ENCODE data around the gene CDK6. TPM values are rescaled to one million over a fixed set of nuclear protein-coding genes. Genes with fewer than 3 reads are reported as not detected.

Gene CDK6
- total RNA-seq, 1 experiment from 2014 or later: 41.4 TPM

DNA sequence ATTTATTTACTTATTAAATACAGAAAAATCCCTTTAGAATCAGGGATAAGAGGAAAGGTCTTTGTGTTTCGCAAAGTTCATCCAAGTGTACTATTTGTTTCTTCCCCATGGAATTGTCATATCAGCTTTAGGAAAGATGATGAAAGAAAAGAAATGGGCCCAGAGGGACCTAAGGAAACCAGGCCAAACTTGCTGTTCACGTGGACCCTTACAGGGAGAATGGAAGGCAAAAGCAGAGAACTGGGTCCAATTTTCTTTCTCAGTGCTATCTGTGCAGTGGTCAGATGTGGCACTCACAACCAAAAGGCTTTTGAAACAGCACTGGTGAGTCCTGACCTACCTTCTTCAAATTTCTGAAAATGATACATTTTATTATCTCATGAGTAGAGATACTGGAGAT lies 192.6 kb downstream of the CDK6 start:
- Histone ChIP-seq H3K4me2 (ENCODE audit: low read length) (no peak overlapping the region), H3K4me1 (ENCODE audit: control insufficient read depth in 1 of 2, insufficient read depth in 2 of 2, low read length in 2 of 2) (peaks cover 9 to 39% of the 10 kb centered on the region in 2 experiments; a peak in 3 of 4 replicates), H3K9me2 (ENCODE audit: insufficient read depth) (no peaks in the 10 kb centered on the region), H4K20me1 (ENCODE audit: insufficient read depth) (no peaks in the 10 kb centered on the region), H3K9ac (ENCODE audit: low read length) (no peak overlapping the region), H3K9me3 (ENCODE audit: control insufficient read depth in 1 of 2, insufficient read depth in 1 of 2, low read depth in 1 of 2, low read length in 2 of 2) (no peaks in the 10 kb centered on the region), H3K27me3 (ENCODE audit: insufficient read depth, low read length) (no peaks in the 10 kb centered on the region), H3K4me3 (replicated peaks in 1 of 2; ENCODE audit: low read depth in 1 of 2, low read length in 2 of 2) (no peak overlapping the region), H2AFZ (ENCODE audit: low read depth, low read length, poor library complexity, severe bottlenecking) (no peak overlapping the region), H3K27ac (ENCODE audit: low read depth, low read length) (no peak overlapping the region), H3K79me2 (ENCODE audit: insufficient read depth, low read length) (no peaks in the 10 kb centered on the region), H3K36me3 (ENCODE audit: control insufficient read depth in 1 of 2, insufficient read depth in 2 of 2, low read length in 2 of 2) (no peaks in the 10 kb centered on the region)
- ATAC-seq (no peak), DNase-seq (ENCODE audit: low read depth, low spot score) (no peak)
- ChIA-PET RAD21 (ENCODE audit: low non-redundant PET in 1 of 2, low total read pairs in 2 of 2, uncharacterized antibody in 2 of 2, unreplicated experiment in 2 of 2) (no interaction called here), CTCF (no interaction called here), POLR2A (no interaction called here)
- BruUV-seq (replicated peaks): no TSS peak
- TF ChIP-seq POLR2A (IDR thresholded peaks at IDR 0.05; ENCODE audit: borderline replicate concordance, extremely low read depth, insufficient read depth, insufficient read length): no peak
- TF ChIP-seq YY1 (IDR thresholded peaks at IDR 0.05; ENCODE audit: extremely low read depth, insufficient replicate concordance, low read depth, low read length): no peak
- TF ChIP-seq JUND (IDR thresholded peaks at IDR 0.05): no peak
- no peak for TF ChIP-seq RAD21 (IDR thresholded peaks at IDR 0.05; ENCODE audit: low read depth)
- no peak for TF ChIP-seq CBX3 (IDR thresholded peaks at IDR 0.05; ENCODE audit: low read depth)
- TF ChIP-seq, protein P1, sequence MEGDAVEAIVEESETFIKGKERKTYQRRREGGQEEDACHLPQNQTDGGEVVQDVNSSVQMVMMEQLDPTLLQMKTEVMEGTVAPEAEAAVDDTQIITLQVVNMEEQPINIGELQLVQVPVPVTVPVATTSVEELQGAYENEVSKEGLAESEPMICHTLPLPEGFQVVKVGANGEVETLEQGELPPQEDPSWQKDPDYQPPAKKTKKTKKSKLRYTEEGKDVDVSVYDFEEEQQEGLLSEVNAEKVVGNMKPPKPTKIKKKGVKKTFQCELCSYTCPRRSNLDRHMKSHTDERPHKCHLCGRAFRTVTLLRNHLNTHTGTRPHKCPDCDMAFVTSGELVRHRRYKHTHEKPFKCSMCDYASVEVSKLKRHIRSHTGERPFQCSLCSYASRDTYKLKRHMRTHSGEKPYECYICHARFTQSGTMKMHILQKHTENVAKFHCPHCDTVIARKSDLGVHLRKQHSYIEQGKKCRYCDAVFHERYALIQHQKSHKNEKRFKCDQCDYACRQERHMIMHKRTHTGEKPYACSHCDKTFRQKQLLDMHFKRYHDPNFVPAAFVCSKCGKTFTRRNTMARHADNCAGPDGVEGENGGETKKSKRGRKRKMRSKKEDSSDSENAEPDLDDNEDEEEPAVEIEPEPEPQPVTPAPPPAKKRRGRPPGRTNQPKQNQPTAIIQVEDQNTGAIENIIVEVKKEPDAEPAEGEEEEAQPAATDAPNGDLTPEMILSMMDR (IDR thresholded peaks at IDR 0.05 in 2 of 3, conservative IDR thresholded peaks at IDR 0.05 in 1 of 3; ENCODE audit: borderline replicate concordance in 1 of 3, insufficient read depth in 1 of 3, low read depth in 2 of 3, low read length in 2 of 3): no peak
- no peak for TF ChIP-seq SIN3A (IDR thresholded peaks at IDR 0.05; ENCODE audit: low read depth)
- TF ChIP-seq SP1 (IDR thresholded peaks at IDR 0.05; ENCODE audit: low read depth): no peak
- TF ChIP-seq, protein P2, sequence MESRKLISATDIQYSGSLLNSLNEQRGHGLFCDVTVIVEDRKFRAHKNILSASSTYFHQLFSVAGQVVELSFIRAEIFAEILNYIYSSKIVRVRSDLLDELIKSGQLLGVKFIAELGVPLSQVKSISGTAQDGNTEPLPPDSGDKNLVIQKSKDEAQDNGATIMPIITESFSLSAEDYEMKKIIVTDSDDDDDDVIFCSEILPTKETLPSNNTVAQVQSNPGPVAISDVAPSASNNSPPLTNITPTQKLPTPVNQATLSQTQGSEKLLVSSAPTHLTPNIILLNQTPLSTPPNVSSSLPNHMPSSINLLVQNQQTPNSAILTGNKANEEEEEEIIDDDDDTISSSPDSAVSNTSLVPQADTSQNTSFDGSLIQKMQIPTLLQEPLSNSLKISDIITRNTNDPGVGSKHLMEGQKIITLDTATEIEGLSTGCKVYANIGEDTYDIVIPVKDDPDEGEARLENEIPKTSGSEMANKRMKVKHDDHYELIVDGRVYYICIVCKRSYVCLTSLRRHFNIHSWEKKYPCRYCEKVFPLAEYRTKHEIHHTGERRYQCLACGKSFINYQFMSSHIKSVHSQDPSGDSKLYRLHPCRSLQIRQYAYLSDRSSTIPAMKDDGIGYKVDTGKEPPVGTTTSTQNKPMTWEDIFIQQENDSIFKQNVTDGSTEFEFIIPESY (IDR thresholded peaks at IDR 0.05; ENCODE audit: extremely low read depth, insufficient replicate concordance, low read length): no peak
- TF ChIP-seq POLR2AphosphoS5 (IDR thresholded peaks at IDR 0.05; ENCODE audit: low read depth, low read length): no peak
- intact Hi-C loops (cut with micrococcal nuclease): no loop called here

Measured in HCT116 (cell line).